Upper lobe of left lung (tissue), 6 donors: ENCODE results near the gene EYS. TPM values are rescaled to one million over a fixed set of nuclear protein-coding genes. Genes with fewer than 3 reads are reported as not detected.
"Not testable (repeated sequence)": the region's sequence is repeated elsewhere in the genome, so short reads cannot be mapped to it uniquely, and the experiment has no call there.

Experiments used
- ATAC-seq, 2 donors: fragments of 200-7000 bp; cut with Tn5 transposase; one replicate each; pipeline ENCODE4 v1.9.1; 2022; ENCODE audit warnings: mild to moderate bottlenecking in 2 of 2, moderate library complexity in 2 of 2; ENCODE audit not compliant: low FRiP score in 2 of 2
- DNase-seq, 2 donors: peaks; one replicate each; pipeline ENCODE4 v3.0.0-alpha.2; 2019 to 2020
- H3K27ac ChIP-seq, 4 donors: fragments of 200-600 bp; sonication (generic); one replicate each; pipeline ENCODE4 v1.5.1; 2016 to 2019
- H3K27me3 ChIP-seq, 4 donors: fragments of 200-600 bp; sonication (generic); one replicate each; pipeline ENCODE4 v1.5.1; 2017 to 2019
- H3K36me3 ChIP-seq, 4 donors: fragments of 200-600 bp; sonication (generic); one replicate each; pipeline ENCODE4 v1.5.1; 2016 to 2019
- H3K4me1 ChIP-seq, 4 donors: fragments of 200-600 bp; sonication (generic); one replicate each; pipeline ENCODE4 v1.5.1; 2018 to 2019
- H3K4me3 ChIP-seq, 4 donors: fragments of 200-600 bp; sonication (generic); one replicate each; pipeline ENCODE4 v1.5.1; 2017 to 2019; ENCODE audit warnings: mild to moderate bottlenecking in 2 of 4, moderate library complexity in 1 of 4
- H3K9me3 ChIP-seq, 4 donors: fragments of 200-600 bp; sonication (generic); one replicate each; pipeline ENCODE4 v1.5.1; 2018 to 2019
- EP300 ChIP-seq, 4 donors: sonication (generic); formaldehyde crosslinking; IDR thresholded peaks; one replicate each; pipeline ENCODE4 v1.5.1; 2017; ENCODE audit warnings: antibody characterized with exemption in 4 of 4, control low read depth in 2 of 4
- POLR2A ChIP-seq, 4 donors: fragments of 450-650 bp; IDR thresholded peaks; one replicate each; pipeline ENCODE4 v1.5.1; 2016 to 2017; ENCODE audit warnings: antibody characterized with exemption in 4 of 4, mild to moderate bottlenecking in 2 of 4
- POLR2AphosphoS5 ChIP-seq, 2 donors: sonication (generic); formaldehyde crosslinking; IDR thresholded peaks; one replicate each; pipeline ENCODE4 v1.5.1; 2017; ENCODE audit warnings: antibody characterized with exemption in 2 of 2
- WGBS, 2 donors: methylation state at CpG; one replicate each; pipeline ENCODE4 v1.1.5; 2017 to 2018; 5-methylcytosine and 5-hydroxymethylcytosine counted together
- total RNA-seq, 6 donors: library from RNA; depleted of rRNA in 4 of 6; stranded (reverse); fragments of >200 nt in 4 of 6; gene quantifications; one replicate each; pipeline versions ENCODE4 v1.1.0 to v1.2.1, GENCODE V29; 2016 to 2021
- TF ChIP-seq, protein P1 (sequence below), 6 experiments: fragments of 450-650 bp in 4 of 6; fragments of 200-600 bp in 2 of 6; sonication (generic) in 2 of 6; IDR thresholded peaks; one replicate each; pipeline ENCODE4 v1.5.1; 2016 to 2019; ENCODE audit warnings: antibody characterized with exemption in 6 of 6
- donor health status: DM: no; HTN: no; CAD: no; lungs with moderate emphysema.
- donor health status: DM: no; HTN: yes; CAD: no; lungs with severe emphysema.

EYS gene
- total RNA-seq, 6 donors from 2014 or later: under 0.01 to 0.46 (median 0.28) TPM; not detected in 2

DNA sequence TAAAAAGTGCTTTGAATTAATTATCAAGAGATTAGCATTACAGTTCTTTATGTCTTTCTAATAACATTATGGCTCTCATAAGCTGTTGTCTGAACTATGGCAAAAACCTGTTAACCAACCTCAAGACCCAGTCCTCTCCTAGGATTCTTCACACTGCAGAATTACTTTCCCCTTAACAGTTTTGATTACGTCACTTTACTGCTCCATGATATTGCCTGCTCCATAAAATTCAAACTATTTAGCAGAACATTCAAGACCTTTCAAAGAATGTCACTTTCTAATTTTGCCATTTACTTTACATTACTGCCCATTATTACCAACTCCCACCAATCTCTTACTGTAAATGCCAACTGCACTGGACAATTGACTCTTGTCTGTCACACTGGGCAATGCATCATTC, 1227.9 kb downstream of the EYS start:
- no peaks in the 10 kb centered on the region for H3K4me1 ChIP-seq
- TF ChIP-seq, protein P1, sequence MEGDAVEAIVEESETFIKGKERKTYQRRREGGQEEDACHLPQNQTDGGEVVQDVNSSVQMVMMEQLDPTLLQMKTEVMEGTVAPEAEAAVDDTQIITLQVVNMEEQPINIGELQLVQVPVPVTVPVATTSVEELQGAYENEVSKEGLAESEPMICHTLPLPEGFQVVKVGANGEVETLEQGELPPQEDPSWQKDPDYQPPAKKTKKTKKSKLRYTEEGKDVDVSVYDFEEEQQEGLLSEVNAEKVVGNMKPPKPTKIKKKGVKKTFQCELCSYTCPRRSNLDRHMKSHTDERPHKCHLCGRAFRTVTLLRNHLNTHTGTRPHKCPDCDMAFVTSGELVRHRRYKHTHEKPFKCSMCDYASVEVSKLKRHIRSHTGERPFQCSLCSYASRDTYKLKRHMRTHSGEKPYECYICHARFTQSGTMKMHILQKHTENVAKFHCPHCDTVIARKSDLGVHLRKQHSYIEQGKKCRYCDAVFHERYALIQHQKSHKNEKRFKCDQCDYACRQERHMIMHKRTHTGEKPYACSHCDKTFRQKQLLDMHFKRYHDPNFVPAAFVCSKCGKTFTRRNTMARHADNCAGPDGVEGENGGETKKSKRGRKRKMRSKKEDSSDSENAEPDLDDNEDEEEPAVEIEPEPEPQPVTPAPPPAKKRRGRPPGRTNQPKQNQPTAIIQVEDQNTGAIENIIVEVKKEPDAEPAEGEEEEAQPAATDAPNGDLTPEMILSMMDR (IDR thresholded peaks at IDR 0.05): no peak
- TF ChIP-seq POLR2AphosphoS5 (IDR thresholded peaks at IDR 0.05): no peak
- no peak for TF ChIP-seq POLR2A (IDR thresholded peaks at IDR 0.05)
- no peak for TF ChIP-seq EP300 (IDR thresholded peaks at IDR 0.05)
- no peaks in the 10 kb centered on the region for H3K36me3 ChIP-seq
- DNase-seq (no peak), ATAC-seq (no peak)
- no peak overlapping the region for H3K27ac ChIP-seq
- no peak overlapping the region for H3K4me3 ChIP-seq
- H3K27me3 ChIP-seq: no peaks in the 10 kb centered on the region
- H3K9me3 ChIP-seq: no peaks in the 10 kb centered on the region
- WGBS, 2 donors: 83 to 92% methylated on average over 1 of the region's 1 CpG

DNA sequence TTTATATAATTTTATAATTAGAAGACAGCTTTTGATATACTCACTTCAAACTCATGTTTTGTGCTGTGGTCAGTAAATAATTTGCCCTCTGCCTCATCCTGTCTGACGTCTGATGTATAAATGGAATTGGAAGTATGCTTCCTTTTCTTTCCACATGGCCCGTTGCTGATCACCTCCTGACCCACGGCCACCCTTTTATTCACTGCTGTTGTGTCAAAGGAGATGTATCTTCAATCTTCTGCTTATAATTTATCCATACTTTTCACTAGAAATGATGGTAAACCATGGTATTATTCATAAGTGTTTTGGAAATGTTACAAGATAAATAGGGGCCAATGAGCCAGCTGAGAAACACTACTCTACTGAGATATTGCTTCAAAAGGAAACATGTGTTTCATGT, 1229.6 kb downstream of the EYS start:
- TF ChIP-seq, protein P1 (IDR thresholded peaks at IDR 0.05): no peak
- TF ChIP-seq EP300 (IDR thresholded peaks at IDR 0.05) (no peak), POLR2AphosphoS5 (IDR thresholded peaks at IDR 0.05) (no peak)
- no peaks in the 10 kb centered on the region for H3K9me3 ChIP-seq
- WGBS, 2 donors: 34 to 38% methylated on average over 3 of the region's 3 CpGs

DNA sequence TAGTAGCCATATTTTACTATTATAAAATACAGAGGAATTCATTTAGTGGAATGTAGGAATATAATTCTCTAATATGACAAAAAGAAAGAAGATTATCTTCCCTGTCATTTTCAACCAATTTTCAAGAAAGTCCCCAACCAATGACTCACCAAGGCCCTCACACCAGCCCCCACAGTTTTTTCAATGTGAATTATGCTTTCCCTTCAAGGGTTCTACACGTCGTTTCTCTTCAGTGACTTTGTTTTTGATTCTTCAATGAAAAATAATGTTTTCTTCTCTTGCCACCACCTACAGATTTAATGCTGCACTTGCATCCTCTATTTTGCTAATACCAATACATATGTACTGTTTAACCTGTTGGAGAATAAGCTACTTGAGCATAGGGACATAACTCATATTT, 1230.1 kb downstream of the EYS start:
- DNase-seq (no peak), ATAC-seq (no peak)
- Histone ChIP-seq H3K36me3 (no peaks in the 10 kb centered on the region), H3K27me3 (no peaks in the 10 kb centered on the region), H3K4me3 (no peak overlapping the region), H3K4me1 (no peaks in the 10 kb centered on the region), H3K9me3 (no peaks in the 10 kb centered on the region), H3K27ac (no peak overlapping the region)
- WGBS, 2 donors: 31 to 32% methylated on average over 2 of the region's 2 CpGs
- no peak for TF ChIP-seq POLR2AphosphoS5 (IDR thresholded peaks at IDR 0.05)
- TF ChIP-seq EP300 (IDR thresholded peaks at IDR 0.05): no peak
- TF ChIP-seq, protein P1 (IDR thresholded peaks at IDR 0.05): no peak
- no peak for TF ChIP-seq POLR2A (IDR thresholded peaks at IDR 0.05)

More for the DNA sequence above, 1229.6 kb downstream of the EYS start:
- Histone ChIP-seq H3K27me3 (no peaks in the 10 kb centered on the region), H3K4me1 (no peaks in the 10 kb centered on the region), H3K36me3 (no peaks in the 10 kb centered on the region), H3K4me3 (no peak overlapping the region), H3K27ac (no peak overlapping the region)
- no peak for DNase-seq
- ATAC-seq: no peak

DNA sequence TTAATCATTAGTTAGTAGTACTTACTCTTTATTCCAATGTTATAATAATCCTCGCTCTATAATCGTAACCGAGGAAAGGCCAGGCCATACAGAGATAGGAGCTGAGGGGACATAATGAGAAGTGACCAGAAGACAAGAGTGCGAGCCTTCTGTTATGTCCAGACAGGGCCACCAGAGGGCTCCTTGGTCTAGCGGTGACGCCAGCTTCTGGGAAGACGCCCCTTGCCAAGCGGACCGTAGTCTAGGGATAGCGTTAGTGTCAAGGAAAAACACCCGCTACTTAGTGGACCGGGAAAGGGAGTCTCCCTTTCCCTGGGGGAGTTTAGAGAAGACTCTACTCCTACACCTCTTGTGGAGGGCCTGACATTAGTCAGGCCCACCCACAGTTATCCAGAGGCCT, 1237.6 kb downstream of the EYS start:
- WGBS, 2 donors: 70% methylated on average over 12 of the region's 12 CpGs
- H3K27me3 ChIP-seq, ATAC-seq, H3K4me3 ChIP-seq, H3K27ac ChIP-seq, H3K4me1 ChIP-seq, H3K36me3 ChIP-seq, DNase-seq, H3K9me3 ChIP-seq: not testable (repeated sequence)

DNA sequence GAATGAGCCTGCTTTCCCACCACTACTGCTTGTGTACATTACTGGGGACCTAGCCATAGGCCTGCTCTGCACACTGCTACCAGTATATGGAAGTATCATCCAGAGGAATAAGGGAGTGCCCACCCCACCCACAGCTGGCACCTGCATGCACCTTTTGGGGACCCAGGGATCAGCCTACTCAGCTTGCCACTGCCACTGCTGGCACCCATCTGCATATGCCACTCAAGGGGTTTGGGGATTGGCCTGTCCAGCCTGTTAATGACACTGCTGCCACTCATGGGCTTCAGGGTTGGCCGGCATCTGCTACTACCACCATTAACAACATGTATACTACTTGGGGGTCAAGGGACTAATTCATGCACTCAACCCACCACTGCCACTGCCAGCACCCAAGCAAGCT, 1239.4 kb downstream of the EYS start:
- H3K27me3 ChIP-seq: no peaks in the 10 kb centered on the region
- H3K4me1 ChIP-seq: no peaks in the 10 kb centered on the region
- no peak overlapping the region for H3K27ac ChIP-seq
- no peak for DNase-seq
- H3K9me3 ChIP-seq: no peaks in the 10 kb centered on the region
- TF ChIP-seq POLR2A (IDR thresholded peaks at IDR 0.05) (no peak), EP300 (IDR thresholded peaks at IDR 0.05) (no peak)
- TF ChIP-seq, protein P1 (IDR thresholded peaks at IDR 0.05): no peak
- no peaks in the 10 kb centered on the region for H3K36me3 ChIP-seq
- WGBS, 2 donors: 100% methylated on average over 1 of the region's 1 CpG; no CpG with 5 or more reads in 1 of the 2 donors
- peak in 1 of 2 donors; percentile 46 for ATAC-seq
- H3K4me3 ChIP-seq: no peak overlapping the region
